H1 (cell line): Measurements from ENCODE around the gene CNTN6. TPM values are rescaled to one million over a fixed set of nuclear protein-coding genes. Genes with fewer than 3 reads are reported as not detected.

Experiments
- CTCF ChIA-PET: fragments of 300-600 bp; sonication (Branson Sonifier 250); formaldehyde crosslinking; loops from one replicate; lab custom pipeline; 2021; ENCODE audit not compliant: partially characterized antibody; lab: Charles Lee
- POLR2A ChIA-PET: fragments of 300-600 bp; sonication (Branson Sonifier 250); formaldehyde crosslinking; loops from one replicate; lab custom pipeline; 2021; ENCODE audit warnings: inconsistent platforms; ENCODE audit not compliant: partially characterized antibody; lab: Charles Lee
- DNase-seq, 2 experiments: peaks; one replicate each; pipeline versions ENCODE4 v3.0.0 to v3.0.0-alpha.2; 2010 to 2022; ENCODE audit warnings: low spot score in 2 of 2, low read depth in 1 of 2, mixed read lengths in 1 of 2
- FAIRE-seq: peaks from 2 replicates; lab custom pipeline; 2011; peaks lifted over from hg19 to GRCh38; lab: Jason Lieb, UNC
- H2AFZ ChIP-seq: 2 replicates; pipeline ENCODE4 v1.8.1; 2012; ENCODE audit warnings: low read length, inconsistent platforms
- H2AK5ac ChIP-seq: 2 replicates; pipeline ENCODE4 v1.6.1; 2013; ENCODE audit warnings: low read depth, low read length
- H2BK120ac ChIP-seq: replicated peaks from 2 replicates; pipeline ENCODE3; 2013; ENCODE audit warnings: low read depth, low read length, inconsistent platforms
- H2BK12ac ChIP-seq: 2 replicates; pipeline ENCODE4 v1.6.1; 2013; ENCODE audit warnings: low read depth, low read length
- H2BK15ac ChIP-seq: 2 replicates; pipeline ENCODE4 v1.6.1; 2013; ENCODE audit warnings: low read length
- H2BK20ac ChIP-seq: 2 replicates; pipeline ENCODE4 v1.6.1; 2013; ENCODE audit warnings: low read length
- H2BK5ac ChIP-seq: 2 replicates; pipeline ENCODE4 v1.6.1; 2013; ENCODE audit warnings: low read depth, low read length
- H3K14ac ChIP-seq: 2 replicates; pipeline ENCODE4 v1.6.1; 2013; ENCODE audit warnings: inconsistent platforms; ENCODE audit not compliant: insufficient read length
- H3K18ac ChIP-seq: 2 replicates; pipeline ENCODE4 v1.6.1; 2013; ENCODE audit warnings: low read length; ENCODE audit errors: extremely low read depth
- H3K23ac ChIP-seq: 2 replicates; pipeline ENCODE4 v1.6.1; 2013; ENCODE audit warnings: inconsistent platforms; ENCODE audit not compliant: insufficient read length
- H3K23me2 ChIP-seq: 2 replicates; pipeline ENCODE4 v1.6.1; 2013; ENCODE audit warnings: low read depth, low read length
- H3K27ac ChIP-seq: 2 replicates; pipeline ENCODE4 v1.6.1; 2011; ENCODE audit warnings: low read depth, low read length, inconsistent platforms
- H3K27me3 ChIP-seq, 4 experiments: replicated peaks in 1 of 4; 1 replicate in 1 of 4; 2 replicates in 3 of 4; pipeline versions ENCODE4 v1.6.1 to v1.8.1; 2011 to 2013; ENCODE audit warnings: low read length in 3 of 4, mild to moderate bottlenecking in 3 of 4, inconsistent platforms in 2 of 4, mixed read lengths in 2 of 4, moderate library complexity in 1 of 4; ENCODE audit not compliant: control insufficient read depth in 3 of 4, insufficient read depth in 3 of 4; ENCODE audit errors: extremely low read depth in 1 of 4
- H3K36me3 ChIP-seq, 4 experiments: 2 replicates each; pipeline versions ENCODE4 v1.6.1 to v1.8.1; 2011 to 2013; ENCODE audit warnings: mild to moderate bottlenecking in 4 of 4, low read length in 3 of 4, moderate library complexity in 2 of 4, control low read depth in 1 of 4, inconsistent platforms in 1 of 4; ENCODE audit not compliant: insufficient read depth in 4 of 4, control insufficient read depth in 2 of 4
- H3K4ac ChIP-seq: replicated peaks from 2 replicates; pipeline ENCODE3; 2013; ENCODE audit warnings: low read length, low read depth, mixed read lengths, inconsistent platforms; ENCODE audit not compliant: insufficient read length
- H3K4me1 ChIP-seq, 4 experiments: replicated peaks in 1 of 4; 1 replicate in 1 of 4; 2 replicates in 3 of 4; pipeline versions ENCODE4 v1.6.1 to v1.8.1; 2011 to 2013; ENCODE audit warnings: low read length in 3 of 4, inconsistent platforms in 2 of 4, mixed read lengths in 1 of 4; ENCODE audit not compliant: insufficient read depth in 4 of 4, control insufficient read depth in 3 of 4
- H3K4me2 ChIP-seq, 2 experiments: 2 replicates each; pipeline versions ENCODE4 v1.6.1 to v1.8.1; 2011 to 2013; ENCODE audit warnings: low read depth in 2 of 2, low read length in 2 of 2, control low read depth in 1 of 2, inconsistent platforms in 1 of 2, mild to moderate bottlenecking in 1 of 2; ENCODE audit not compliant: insufficient read depth in 1 of 2
- H3K4me3 ChIP-seq, 4 experiments: fragments of 200-600, 300-600 bp in 1 of 4; sonication (generic), shearing (Covaris generic), sonication (Bioruptor Twin) in 1 of 4; 2 replicates each; pipeline versions ENCODE4 v1.5.1 to v1.8.1; 2011 to 2016; ENCODE audit warnings: low read length in 4 of 4, low read depth in 3 of 4, control low read depth in 2 of 4, inconsistent platforms in 2 of 4, mild to moderate bottlenecking in 2 of 4, mixed read lengths in 1 of 4, moderate library complexity in 1 of 4; ENCODE audit not compliant: insufficient read depth in 2 of 4; ENCODE audit errors: extremely low read depth in 1 of 4
- H3K56ac ChIP-seq: replicated peaks from 2 replicates; pipeline ENCODE3; 2013; ENCODE audit warnings: low read depth, mild to moderate bottlenecking, mixed read lengths, low read length, inconsistent platforms; ENCODE audit not compliant: insufficient read length
- H3K79me1 ChIP-seq: 2 replicates; pipeline ENCODE4 v1.6.1; 2013; ENCODE audit warnings: low read depth, low read length, control low read depth
- H3K79me2 ChIP-seq, 2 experiments: 2 replicates each; pipeline versions ENCODE4 v1.6.1 to v1.8.1; 2012 to 2013; ENCODE audit warnings: low read length in 2 of 2, mild to moderate bottlenecking in 2 of 2, inconsistent platforms in 1 of 2; ENCODE audit not compliant: insufficient read depth in 2 of 2, control insufficient read depth in 1 of 2
- H3K9ac ChIP-seq, 4 experiments: replicated peaks in 1 of 4; 1 replicate in 1 of 4; 2 replicates in 3 of 4; pipeline versions ENCODE4 v1.6.1 to v1.8.1; 2011 to 2013; ENCODE audit warnings: low read depth in 3 of 4, low read length in 3 of 4, control low read depth in 2 of 4, mild to moderate bottlenecking in 2 of 4, moderate library complexity in 2 of 4, inconsistent platforms in 1 of 4; ENCODE audit errors: extremely low read depth in 1 of 4
- H3K9me3 ChIP-seq, 2 experiments: 2 replicates each; pipeline versions ENCODE4 v1.6.1 to v1.8.1; 2012 to 2013; ENCODE audit warnings: mild to moderate bottlenecking in 2 of 2, moderate library complexity in 2 of 2, control low read depth in 1 of 2, inconsistent platforms in 1 of 2, low read depth in 1 of 2, low read length in 1 of 2, mixed read lengths in 1 of 2; ENCODE audit not compliant: insufficient read depth in 2 of 2
- H4K20me1 ChIP-seq, 2 experiments: replicated peaks in 1 of 2; 2 replicates each; pipeline versions ENCODE3 to v1.8.1; 2011 to 2013; ENCODE audit warnings: inconsistent platforms in 2 of 2, low read length in 2 of 2, mild to moderate bottlenecking in 1 of 2; ENCODE audit not compliant: insufficient read depth in 2 of 2, control insufficient read depth in 1 of 2
- H4K5ac ChIP-seq: 2 replicates; pipeline ENCODE4 v1.6.1; 2013; ENCODE audit warnings: low read length, low read depth, mixed read lengths, inconsistent platforms; ENCODE audit not compliant: insufficient read length
- H4K8ac ChIP-seq: 2 replicates; pipeline ENCODE4 v1.8.0; 2013; ENCODE audit warnings: mild to moderate bottlenecking, moderate library complexity, low read length, inconsistent platforms; ENCODE audit not compliant: insufficient read depth; ENCODE audit errors: extremely low read depth
- H4K91ac ChIP-seq: replicated peaks from 2 replicates; pipeline ENCODE3; 2013; ENCODE audit warnings: low read length, mixed read lengths, inconsistent platforms; ENCODE audit not compliant: insufficient read length
- BACH1 ChIP-seq: IDR thresholded peaks from 2 replicates; pipeline ENCODE4 v1.6.1; 2012; ENCODE audit warnings: low read length, improper control_type of control experiment
- BRCA1 ChIP-seq: IDR thresholded peaks from 2 replicates; pipeline ENCODE4 v1.6.1; 2012; ENCODE audit warnings: low read depth, low read length, improper control_type of control experiment
- CBX5 ChIP-seq: fragments of 300-800, 300-1000 bp; sonication (generic); IDR thresholded peaks from 2 replicates; pipeline ENCODE4 v1.7.1; 2016; ENCODE audit warnings: antibody characterized with exemption, low read length, low read depth
- EGR1 ChIP-seq: IDR thresholded peaks from 2 replicates; pipeline ENCODE4 v1.6.1; 2011; ENCODE audit warnings: low read depth, low read length, borderline replicate concordance
- EP300 ChIP-seq, 2 experiments: IDR thresholded peaks; 1 replicate in 1 of 2; 2 replicates in 1 of 2; pipeline ENCODE4 v1.6.1; 2011 to 2012; ENCODE audit warnings: low read depth in 2 of 2, low read length in 2 of 2, mild to moderate bottlenecking in 2 of 2, borderline replicate concordance in 1 of 2, inconsistent platforms in 1 of 2, moderate library complexity in 1 of 2
- KDM4A ChIP-seq: IDR thresholded peaks from one replicate; pipeline ENCODE4 v1.7.1; 2012; ENCODE audit warnings: low read depth, mild to moderate bottlenecking, moderate library complexity, low read length, inconsistent platforms; ENCODE audit not compliant: severe bottlenecking
- MAFK ChIP-seq: IDR thresholded peaks from 2 replicates; pipeline ENCODE4 v1.6.1; 2012; ENCODE audit warnings: low read depth, mild to moderate bottlenecking, improper control_type of control experiment, low read length
- NRF1 ChIP-seq: IDR thresholded peaks from 2 replicates; pipeline ENCODE4 v1.6.1; 2011; ENCODE audit warnings: mild to moderate bottlenecking, low read depth, low read length, improper control_type of control experiment
- SUZ12 ChIP-seq: fragments of 200-600 bp; sonication (generic); IDR thresholded peaks from 2 replicates; pipeline ENCODE4 v1.6.1; 2012; ENCODE audit warnings: mild to moderate bottlenecking, inconsistent platforms, low read length, moderate library complexity, mixed read lengths
- ZNF274 ChIP-seq: IDR thresholded peaks from 2 replicates; pipeline ENCODE4 v1.7.0; 2012; ENCODE audit warnings: low read length, borderline replicate concordance; ENCODE audit errors: extremely low read depth
- WGBS, 2 experiments: shearing (Covaris generic) in 1 of 2; methylation state at CpG; one replicate each; pipeline versions ENCODE4 v1.1.6 to v1.1.7; 2013 to 2015; ENCODE audit warnings: low lambda C conversion rate in 2 of 2, mixed read lengths in 2 of 2, inconsistent platforms in 1 of 2, low coverage in 1 of 2, missing lambda C conversion rate in 1 of 2; ENCODE audit not compliant: insufficient replicate concordance in 2 of 2, insufficient coverage in 1 of 2, insufficient read length in 1 of 2; ENCODE audit errors: extremely low coverage in 1 of 2, missing lambda C conversion rate in 1 of 2; 5-methylcytosine and 5-hydroxymethylcytosine counted together
- polyA plus RNA-seq, 7 experiments: library from polyadenylated mRNA; depleted of rRNA in 3 of 7; stranded (reverse) in 5 of 7; unstranded in 2 of 7; fragments of >200 nt in 5 of 7; fragments of 200-250 nt in 2 of 7; gene quantifications; 1 replicate in 5 of 7; 2 replicates in 1 of 7; 4 replicates in 1 of 7; pipeline versions ENCODE4 v1.2.1 to v1.2.3, GENCODE V29; 2011 to 2013; ENCODE audit warnings: missing spikeins in 2 of 7, mixed read lengths in 2 of 7
- total RNA-seq: library from RNA; stranded (reverse); fragmentation: NEBNext Ultra II Directional; extraction: Animal tissue kit (Norgen Biotek cat#: 25700); gene quantifications from 2 replicates; pipeline ENCODE4 v1.2.1, GENCODE V29; 2021
- TF ChIP-seq, protein P1 (sequence below): IDR thresholded peaks from 2 replicates; pipeline ENCODE4 v1.6.1; 2011; ENCODE audit warnings: low read length, improper control_type of control experiment

The CNTN6 gene
- total and polyA plus RNA-seq, 2 of the 8 experiments (the other 6 are each of a cell fraction or from before 2014, with no cell fraction given) = not detected

DNA sequence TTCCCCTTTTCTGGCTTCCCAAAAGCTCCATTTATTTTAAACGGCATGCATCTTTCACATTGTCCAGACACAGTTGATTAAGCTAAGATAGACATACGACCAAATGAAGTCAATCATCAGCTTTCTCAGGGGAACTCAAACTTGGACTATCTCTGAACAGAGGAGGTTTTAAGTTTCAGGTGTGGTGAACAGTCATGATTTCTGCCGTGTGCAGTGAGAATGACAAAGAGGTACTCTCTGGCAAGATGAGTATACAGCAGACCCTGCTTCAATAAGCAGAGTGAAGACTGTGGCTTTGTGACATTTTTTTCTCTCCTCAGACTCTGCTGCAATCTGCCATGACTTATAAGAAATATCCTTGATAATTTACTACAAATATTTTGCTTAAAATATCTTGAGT lies 307.7 kb downstream of the CNTN6 start:
- H3K4me3 ChIP-seq = no peak overlapping the region
- H3K4me1 ChIP-seq = no peaks in the 10 kb centered on the region
- no peaks in the 10 kb centered on the region for H4K20me1 ChIP-seq
- H3K14ac ChIP-seq = no peak overlapping the region
- no peak overlapping the region for H3K9ac ChIP-seq
- H2AFZ ChIP-seq = no peak overlapping the region
- H4K8ac ChIP-seq = no peak overlapping the region
- FAIRE-seq (no peak), DNase-seq (no peak)
- H3K56ac ChIP-seq = no peak overlapping the region
- no peaks in the 10 kb centered on the region for H3K36me3 ChIP-seq
- H3K79me2 ChIP-seq = no peaks in the 10 kb centered on the region
- H2AK5ac ChIP-seq = no peak overlapping the region
- no peak overlapping the region for H2BK20ac ChIP-seq
- H2BK12ac ChIP-seq = no peak overlapping the region
- no peak overlapping the region for H2BK5ac ChIP-seq
- H3K9me3 ChIP-seq = no peaks in the 10 kb centered on the region
- no peaks in the 10 kb centered on the region for H3K79me1 ChIP-seq
- H3K4me2 ChIP-seq = no peak overlapping the region
- no peak overlapping the region for H3K23ac ChIP-seq
- WGBS, 2 experiments = 93% methylated on average over 3 of the region's 3 CpGs; no CpG with 5 or more reads in 1 of the 2 experiments
- H2BK15ac ChIP-seq = no peak overlapping the region
- no peak overlapping the region for H2BK120ac ChIP-seq
- H3K18ac ChIP-seq = no peak overlapping the region
- no peak overlapping the region for H3K4ac ChIP-seq
- no peaks in the 10 kb centered on the region for H3K23me2 ChIP-seq
- TF ChIP-seq NRF1 = no peak
- no peak for TF ChIP-seq BRCA1
- TF ChIP-seq ZNF274 = no peak
- TF ChIP-seq SUZ12 = no peak
- no peak for TF ChIP-seq MAFK
- no peak for TF ChIP-seq KDM4A
- no peak for TF ChIP-seq EGR1
- TF ChIP-seq EP300 (IDR thresholded peaks at IDR 0.05; ENCODE audit: borderline replicate concordance in 1 of 2, low read depth in 2 of 2, low read length in 2 of 2) = no peak
- no peak for TF ChIP-seq CBX5
- no peak for TF ChIP-seq BACH1
- TF ChIP-seq, protein P1, sequence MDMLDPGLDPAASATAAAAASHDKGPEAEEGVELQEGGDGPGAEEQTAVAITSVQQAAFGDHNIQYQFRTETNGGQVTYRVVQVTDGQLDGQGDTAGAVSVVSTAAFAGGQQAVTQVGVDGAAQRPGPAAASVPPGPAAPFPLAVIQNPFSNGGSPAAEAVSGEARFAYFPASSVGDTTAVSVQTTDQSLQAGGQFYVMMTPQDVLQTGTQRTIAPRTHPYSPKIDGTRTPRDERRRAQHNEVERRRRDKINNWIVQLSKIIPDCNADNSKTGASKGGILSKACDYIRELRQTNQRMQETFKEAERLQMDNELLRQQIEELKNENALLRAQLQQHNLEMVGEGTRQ = no peak
- ChIA-PET POLR2A (no interaction called here), CTCF (no interaction called here)
- H3K27ac ChIP-seq = no peak overlapping the region
- no peaks in the 10 kb centered on the region for H3K27me3 ChIP-seq
- no peak overlapping the region for H4K5ac ChIP-seq
- no peak overlapping the region for H4K91ac ChIP-seq
